GM10266 (cell line): ENCODE results near the gene SYCE3.

Experiments used
- DNase-seq: peaks from one replicate; pipeline ENCODE4 v3.0.0; 2012; ENCODE audit errors: extremely low spot score
- CTCF ChIP-seq: IDR thresholded peaks from 2 replicates; pipeline ENCODE4 v1.5.1; 2012; ENCODE audit warnings: mild to moderate bottlenecking, low read depth; ENCODE audit not compliant: control insufficient read depth, insufficient read depth; ENCODE audit errors: missing control alignments

Gene SYCE3

GRCh38 chr22:50556703-50557102 is 6.0 kb downstream of the SYCE3 start:
- no peak for DNase-seq
- no peak for TF ChIP-seq CTCF

- no peak for DNase-seq
- no peak for TF ChIP-seq CTCF
These were observed 9.4 kb downstream of the SYCE3 start for GRCh38 chr22:50553310-50553709.

GRCh38 chr22:50551160-50551752 is 11.5 kb downstream of the SYCE3 start:
- peak; percentile 6 for DNase-seq
- no peak for TF ChIP-seq CTCF

DNA sequence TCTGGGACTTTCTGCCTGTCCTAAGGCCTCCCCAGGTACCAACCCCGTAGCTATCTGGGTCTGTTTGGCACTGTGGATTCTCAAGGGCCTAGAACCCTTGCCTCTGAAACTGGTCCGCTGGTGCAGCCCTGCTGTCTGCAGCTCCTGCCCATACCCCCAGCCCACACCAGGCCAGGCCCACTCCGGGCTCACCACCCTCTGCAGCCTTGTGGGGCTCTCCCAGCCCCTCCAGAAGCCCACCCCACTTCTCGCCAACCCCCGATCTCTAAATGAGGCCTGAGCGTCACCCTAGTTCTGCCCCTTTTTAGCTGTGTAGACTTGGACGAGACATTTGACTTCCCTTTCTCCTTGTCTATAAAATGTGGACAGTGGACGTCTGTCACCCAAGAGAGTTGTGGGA is 12.3 kb downstream of the SYCE3 start:
- no peak for TF ChIP-seq CTCF
- no peak for DNase-seq

DNA sequence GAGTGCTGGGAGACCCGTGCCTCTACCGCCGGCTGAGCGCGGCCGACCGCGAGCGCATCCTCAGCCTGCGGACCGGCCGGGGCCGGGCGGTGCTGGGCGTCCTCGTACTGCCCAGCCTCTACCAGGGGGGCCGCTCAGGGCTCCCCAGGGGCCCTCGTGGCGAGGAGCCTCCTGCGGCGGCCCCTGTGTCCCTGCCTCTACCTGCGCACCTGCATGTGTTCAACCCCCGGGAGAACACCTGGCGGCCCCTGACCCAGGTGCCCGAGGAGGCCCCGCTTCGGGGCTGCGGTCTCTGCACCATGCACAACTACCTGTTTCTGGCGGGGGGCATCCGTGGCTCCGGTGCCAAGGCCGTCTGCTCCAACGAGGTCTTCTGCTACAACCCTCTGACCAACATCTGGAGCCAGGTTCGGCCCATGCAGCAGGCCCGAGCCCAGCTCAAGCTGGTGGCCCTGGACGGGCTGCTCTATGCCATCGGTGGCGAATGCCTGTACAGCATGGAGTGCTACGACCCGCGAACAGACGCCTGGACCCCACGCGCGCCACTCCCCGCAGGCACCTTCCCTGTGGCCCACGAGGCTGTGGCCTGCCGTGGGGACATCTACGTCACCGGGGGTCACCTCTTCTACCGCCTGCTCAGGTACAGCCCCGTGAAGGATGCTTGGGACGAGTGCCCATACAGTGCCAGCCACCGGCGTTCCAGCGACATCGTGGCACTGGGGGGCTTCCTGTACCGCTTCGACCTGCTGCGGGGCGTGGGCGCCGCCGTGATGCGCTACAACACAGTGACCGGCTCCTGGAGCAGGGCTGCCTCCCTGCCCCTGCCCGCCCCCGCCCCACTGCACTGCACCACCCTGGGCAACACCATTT is 13.6 kb downstream of the SYCE3 start:
- peak; percentile 8 for DNase-seq
- TF ChIP-seq CTCF, result no peak

- peak; percentile 33 for TF ChIP-seq CTCF
- DNase-seq, result peak; percentile 90
These were observed 14.4 kb downstream of the SYCE3 start for GRCh38 chr22:50548040-50548920.
